ENCODE measurements around the gene GLTP.

GRCh38 chr12:109912855-109913321, 32.5 kb upstream of the GLTP start:
- TF ChIP-seq CTCF (IDR thresholded peaks at IDR 0.05): no peak
- no peak for TF ChIP-seq POLR2A (IDR thresholded peaks at IDR 0.05)

Measured in adrenal gland (tissue), 5 donors.